Right ventricle myocardium inferior (tissue), 1 donor: ENCODE data around the gene TRIM73. TPM values are rescaled to one million over a fixed set of nuclear protein-coding genes. Genes with fewer than 3 reads are reported as not detected.

Source experiments
- total RNA-seq: library from RNA; stranded (reverse); fragmentation: NEBNext Ultra II Directional; extraction: Animal tissue kit (Norgen Biotek cat#: 25700); gene quantifications from one replicate; pipeline ENCODE4 v1.2.1, GENCODE V29; 2021
- donor health status: DM: no; HTN: yes; CAD: no; lungs with severe emphysema.

TRIM73 gene
- total RNA-seq, 1 donor from 2014 or later = 0.41 TPM

Other genes with a start within 250 kb of the TRIM73 start
- gene POM121C, start 90.7 kb downstream of the TRIM73 start, total RNA-seq = 19.4 TPM
- not detected for gene SPDYE5, start 96.7 kb downstream of the TRIM73 start, total RNA-seq